Uterus (tissue), 2 donors: ENCODE data around the gene DBP.

Experiments
- POLR2A ChIP-seq, 2 donors: fragments of 450-650 bp; IDR thresholded peaks; one replicate each; pipeline ENCODE4 v1.6.1; 2016; ENCODE audit warnings: antibody characterized with exemption in 2 of 2, mild to moderate bottlenecking in 1 of 2, moderate library complexity in 1 of 2
- TF ChIP-seq, protein P1 (sequence below), 4 experiments: fragments of 200-600 bp in 2 of 4; fragments of 450-650 bp in 2 of 4; sonication (generic) in 2 of 4; IDR thresholded peaks; one replicate each; pipeline ENCODE4 v1.5.1; 2016 to 2019; ENCODE audit warnings: antibody characterized with exemption in 4 of 4, mild to moderate bottlenecking in 2 of 4, moderate library complexity in 1 of 4

DNA sequence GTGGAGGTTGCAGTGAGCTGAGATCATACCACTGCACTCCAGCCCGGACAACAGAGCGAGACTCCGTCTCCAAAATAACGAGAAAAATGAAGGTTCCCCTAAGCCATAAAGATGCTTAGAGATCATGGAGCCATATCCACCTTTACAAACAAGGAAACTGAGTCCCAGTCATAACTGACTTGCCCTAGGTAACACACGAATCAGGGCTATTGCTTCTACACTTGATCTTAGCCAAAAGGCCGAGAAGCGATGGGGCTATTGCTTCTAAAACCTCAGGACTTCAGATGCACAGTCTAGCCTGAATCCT lies 3.2 kb downstream of the DBP start:
- TF ChIP-seq, protein P1, sequence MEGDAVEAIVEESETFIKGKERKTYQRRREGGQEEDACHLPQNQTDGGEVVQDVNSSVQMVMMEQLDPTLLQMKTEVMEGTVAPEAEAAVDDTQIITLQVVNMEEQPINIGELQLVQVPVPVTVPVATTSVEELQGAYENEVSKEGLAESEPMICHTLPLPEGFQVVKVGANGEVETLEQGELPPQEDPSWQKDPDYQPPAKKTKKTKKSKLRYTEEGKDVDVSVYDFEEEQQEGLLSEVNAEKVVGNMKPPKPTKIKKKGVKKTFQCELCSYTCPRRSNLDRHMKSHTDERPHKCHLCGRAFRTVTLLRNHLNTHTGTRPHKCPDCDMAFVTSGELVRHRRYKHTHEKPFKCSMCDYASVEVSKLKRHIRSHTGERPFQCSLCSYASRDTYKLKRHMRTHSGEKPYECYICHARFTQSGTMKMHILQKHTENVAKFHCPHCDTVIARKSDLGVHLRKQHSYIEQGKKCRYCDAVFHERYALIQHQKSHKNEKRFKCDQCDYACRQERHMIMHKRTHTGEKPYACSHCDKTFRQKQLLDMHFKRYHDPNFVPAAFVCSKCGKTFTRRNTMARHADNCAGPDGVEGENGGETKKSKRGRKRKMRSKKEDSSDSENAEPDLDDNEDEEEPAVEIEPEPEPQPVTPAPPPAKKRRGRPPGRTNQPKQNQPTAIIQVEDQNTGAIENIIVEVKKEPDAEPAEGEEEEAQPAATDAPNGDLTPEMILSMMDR (IDR thresholded peaks at IDR 0.05), result no peak
- TF ChIP-seq POLR2A (IDR thresholded peaks at IDR 0.05), result no peak
